Neural progenitor cell (in vitro differentiated cells): Measurements from ENCODE around the gene BRCC3.

Experiments used
- EZH2 ChIP-seq: fragments of 200-600 bp; sonication (generic); IDR thresholded peaks from 2 replicates; pipeline ENCODE4 v1.6.1; 2017; ENCODE audit warnings: antibody characterized with exemption, mild to moderate bottlenecking, moderate library complexity
- EZH2phosphoT487 ChIP-seq: fragments of 200-600 bp; sonication (generic); IDR thresholded peaks from 2 replicates; pipeline ENCODE4 v1.6.1; 2017; ENCODE audit warnings: antibody characterized with exemption
- TF ChIP-seq, protein P1 (sequence below): fragments of 200-600 bp; sonication (generic); IDR thresholded peaks from 2 replicates; pipeline ENCODE4 v1.5.1; 2017; ENCODE audit warnings: antibody characterized with exemption, mild to moderate bottlenecking

GRCh38 chrX:155070663-155070974 is 689 bp upstream of the BRCC3 start:
- TF ChIP-seq, protein P1, sequence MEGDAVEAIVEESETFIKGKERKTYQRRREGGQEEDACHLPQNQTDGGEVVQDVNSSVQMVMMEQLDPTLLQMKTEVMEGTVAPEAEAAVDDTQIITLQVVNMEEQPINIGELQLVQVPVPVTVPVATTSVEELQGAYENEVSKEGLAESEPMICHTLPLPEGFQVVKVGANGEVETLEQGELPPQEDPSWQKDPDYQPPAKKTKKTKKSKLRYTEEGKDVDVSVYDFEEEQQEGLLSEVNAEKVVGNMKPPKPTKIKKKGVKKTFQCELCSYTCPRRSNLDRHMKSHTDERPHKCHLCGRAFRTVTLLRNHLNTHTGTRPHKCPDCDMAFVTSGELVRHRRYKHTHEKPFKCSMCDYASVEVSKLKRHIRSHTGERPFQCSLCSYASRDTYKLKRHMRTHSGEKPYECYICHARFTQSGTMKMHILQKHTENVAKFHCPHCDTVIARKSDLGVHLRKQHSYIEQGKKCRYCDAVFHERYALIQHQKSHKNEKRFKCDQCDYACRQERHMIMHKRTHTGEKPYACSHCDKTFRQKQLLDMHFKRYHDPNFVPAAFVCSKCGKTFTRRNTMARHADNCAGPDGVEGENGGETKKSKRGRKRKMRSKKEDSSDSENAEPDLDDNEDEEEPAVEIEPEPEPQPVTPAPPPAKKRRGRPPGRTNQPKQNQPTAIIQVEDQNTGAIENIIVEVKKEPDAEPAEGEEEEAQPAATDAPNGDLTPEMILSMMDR, result no peak
- no peak for TF ChIP-seq EZH2phosphoT487
- TF ChIP-seq EZH2, result no peak
